Measurements from ENCODE around the gene CTSZ.
"Not testable (repeated sequence)": the region's sequence is repeated elsewhere in the genome, so short reads cannot be mapped to it uniquely, and the experiment has no call there.

The CTSZ gene

GRCh38 chr20:58975353-58975752, 31.7 kb downstream of the CTSZ start:
- no peak for DNase-seq

- DNase-seq, result no peak
These were observed 33.2 kb downstream of the CTSZ start for GRCh38 chr20:58973866-58974265.

- no peak for DNase-seq
These were observed 33.9 kb downstream of the CTSZ start for GRCh38 chr20:58973179-58973578.

- no peak for DNase-seq
These were observed 35.6 kb downstream of the CTSZ start for GRCh38 chr20:58971429-58971828.

- DNase-seq, result no peak
These were observed 36.9 kb downstream of the CTSZ start for GRCh38 chr20:58970146-58970545.

GRCh38 chr20:58969439-58969838, 37.6 kb downstream of the CTSZ start:
- DNase-seq, result no peak

- DNase-seq, result no peak
These were observed 39.2 kb downstream of the CTSZ start for GRCh38 chr20:58967652-58968429.

- no peak for DNase-seq
These were observed 41.6 kb downstream of the CTSZ start for GRCh38 chr20:58965270-58966064.

GRCh38 chr20:58963922-58964321, 43.1 kb downstream of the CTSZ start:
- DNase-seq, result not testable (repeated sequence)

GRCh38 chr20:58963060-58963584, 43.9 kb downstream of the CTSZ start:
- no peak for DNase-seq

GRCh38 chr20:58959652-58960051, 47.4 kb downstream of the CTSZ start:
- DNase-seq, result no peak

- DNase-seq, result no peak
These were observed 51.0 kb downstream of the CTSZ start for GRCh38 chr20:58956078-58956477.

GRCh38 chr20:58953050-58953449, 54.0 kb downstream of the CTSZ start:
- DNase-seq, result no peak

- DNase-seq, result no peak
These were observed 56.5 kb downstream of the CTSZ start for GRCh38 chr20:58950603-58951002.

- not testable (repeated sequence) for DNase-seq
These were observed 59.2 kb downstream of the CTSZ start for GRCh38 chr20:58947797-58948388.

- DNase-seq, result no peak
These were observed 61.0 kb downstream of the CTSZ start for GRCh38 chr20:58945965-58946631.
